Cerebellar nuclear complex (tissue), 1 donor: Measurements from ENCODE around the gene MKRN3.

Experiments used
- DNase-seq, 2 experiments: peaks; one replicate each; lab custom pipeline; 2025; lab: John Stamatoyannopoulos, UW

MKRN3 gene

DNA sequence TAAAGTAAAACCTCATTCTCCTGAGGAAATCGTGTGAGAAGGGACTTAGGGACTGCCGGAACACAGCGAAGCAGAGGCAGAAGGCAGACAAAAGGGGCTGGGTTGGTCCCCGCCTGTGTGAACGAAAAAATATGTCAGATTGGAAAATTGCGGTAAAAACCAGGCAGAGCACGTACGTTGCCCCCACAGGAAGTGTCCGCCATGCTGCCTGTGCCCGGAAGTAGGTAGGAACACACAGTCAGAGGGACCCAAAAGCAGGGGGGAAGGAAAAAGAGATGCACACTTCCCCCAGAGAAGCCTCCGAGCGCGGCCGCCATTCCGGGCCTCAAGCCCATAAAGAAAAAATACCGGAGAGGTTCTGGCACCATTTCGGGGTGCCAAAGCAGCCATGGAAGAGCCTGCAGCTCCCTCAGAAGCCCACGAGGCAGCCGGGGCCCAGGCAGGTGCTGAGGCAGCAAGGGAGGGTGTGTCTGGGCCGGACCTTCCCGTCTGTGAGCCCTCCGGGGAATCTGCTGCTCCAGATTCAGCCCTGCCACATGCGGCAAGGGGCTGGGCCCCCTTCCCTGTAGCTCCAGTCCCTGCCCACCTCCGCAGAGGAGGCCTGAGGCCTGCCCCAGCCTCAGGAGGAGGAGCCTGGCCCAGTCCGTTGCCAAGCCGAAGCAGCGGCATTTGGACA lies at the start of gene MKRN3:
TSS of gene MKRN3 (plus strand) at position 280 of the 676 bp plus-strand sequence. CDS start at position 389, 109 bp downstream.
- no peak for DNase-seq

DNA sequence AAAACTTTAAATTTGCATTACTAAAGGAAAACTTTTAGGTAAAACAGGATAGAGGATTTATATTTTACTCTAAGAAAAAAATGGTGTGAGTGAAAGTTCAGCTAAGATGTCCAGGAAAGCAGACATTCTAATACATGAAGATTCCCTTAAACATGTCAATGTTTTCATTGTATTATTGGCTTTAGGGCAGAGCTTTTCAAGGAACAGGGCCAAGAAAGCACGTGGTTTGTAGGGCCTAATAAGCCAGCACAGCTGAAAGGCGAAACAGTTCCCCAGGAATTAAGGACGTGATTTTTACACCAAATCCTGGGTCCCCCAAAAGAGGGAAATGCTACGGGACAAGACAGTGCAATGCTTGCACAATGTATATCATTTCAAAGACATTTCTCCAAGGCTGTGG lies 48.6 kb upstream of the MKRN3 start:
- DNase-seq: no peak

GRCh38 chr15:23518104-23518503 lies 47.4 kb upstream of the MKRN3 start:
- DNase-seq: no peak

DNA sequence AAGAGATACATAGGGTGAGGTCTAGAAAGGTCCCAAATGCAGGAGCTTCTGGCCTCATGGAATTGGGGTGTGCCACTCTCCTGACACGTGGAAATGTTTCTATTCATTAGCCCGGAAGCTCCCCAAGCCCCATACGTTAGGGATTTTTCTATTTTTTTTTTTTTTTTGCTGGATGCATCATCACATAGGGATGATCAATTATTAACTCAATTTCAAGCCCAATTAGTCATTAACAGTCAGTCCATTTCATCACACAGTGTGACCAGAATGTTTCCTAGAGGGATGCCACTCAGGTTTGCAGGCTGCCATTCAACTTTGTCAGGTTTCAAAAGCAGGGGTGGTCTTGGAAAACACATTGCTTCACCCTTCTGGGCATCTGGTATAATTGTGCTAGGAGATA lies 40.7 kb upstream of the MKRN3 start:
- DNase-seq: no peak

GRCh38 chr15:23529891-23530290 lies 35.6 kb upstream of the MKRN3 start:
- no peak for DNase-seq

DNA sequence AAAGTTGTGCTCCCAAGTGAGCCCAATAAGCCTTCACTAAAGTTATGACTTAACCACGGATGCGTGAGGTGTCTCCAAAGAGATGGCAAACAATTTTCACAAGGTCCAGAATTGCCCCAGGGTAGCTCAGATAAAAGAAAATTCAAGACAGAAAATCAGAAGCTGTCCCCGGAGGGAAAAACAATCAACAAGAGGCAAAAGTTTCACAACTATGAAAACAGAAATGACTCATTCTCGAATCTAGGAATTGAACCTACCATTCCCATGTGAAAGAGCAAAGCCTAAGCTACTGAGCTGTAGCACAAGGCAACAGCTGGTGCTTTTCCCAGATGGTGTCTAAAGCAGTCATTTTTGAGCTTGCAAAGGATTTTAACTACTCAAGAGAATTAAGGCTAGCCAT lies 33.5 kb upstream of the MKRN3 start:
- no peak for DNase-seq

- no peak for DNase-seq
Measured at GRCh38 chr15:23536659-23537058, 28.8 kb upstream of the MKRN3 start.

DNA sequence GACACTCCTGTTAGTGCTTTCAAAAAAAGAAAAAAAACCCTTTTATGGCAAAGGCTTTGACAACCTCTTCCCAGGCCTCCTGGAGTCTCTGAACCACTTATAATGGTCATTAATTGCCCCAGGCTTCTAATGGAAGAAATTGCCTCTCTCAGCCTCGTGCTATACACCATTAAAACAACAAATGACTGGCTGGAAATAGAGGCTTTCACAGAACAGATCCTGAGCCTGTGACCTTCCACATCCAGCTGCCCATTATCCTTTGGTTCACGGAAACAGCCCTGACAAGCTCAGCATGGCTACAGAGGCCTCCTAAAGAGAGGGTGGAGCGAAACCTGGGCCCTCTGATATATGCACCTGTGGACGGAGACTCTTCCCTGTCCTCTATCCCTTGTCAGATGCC lies 26.8 kb upstream of the MKRN3 start:
- DNase-seq: no peak

- DNase-seq: no peak
Measured at GRCh38 chr15:23539892-23540291, 25.6 kb upstream of the MKRN3 start.

GRCh38 chr15:23546158-23546557 lies 19.3 kb upstream of the MKRN3 start:
- DNase-seq: no peak

- DNase-seq: no peak
Measured at GRCh38 chr15:23548071-23548470, 17.4 kb upstream of the MKRN3 start.

- no peak for DNase-seq
Measured at GRCh38 chr15:23561914-23562313, 3.6 kb upstream of the MKRN3 start.

DNA sequence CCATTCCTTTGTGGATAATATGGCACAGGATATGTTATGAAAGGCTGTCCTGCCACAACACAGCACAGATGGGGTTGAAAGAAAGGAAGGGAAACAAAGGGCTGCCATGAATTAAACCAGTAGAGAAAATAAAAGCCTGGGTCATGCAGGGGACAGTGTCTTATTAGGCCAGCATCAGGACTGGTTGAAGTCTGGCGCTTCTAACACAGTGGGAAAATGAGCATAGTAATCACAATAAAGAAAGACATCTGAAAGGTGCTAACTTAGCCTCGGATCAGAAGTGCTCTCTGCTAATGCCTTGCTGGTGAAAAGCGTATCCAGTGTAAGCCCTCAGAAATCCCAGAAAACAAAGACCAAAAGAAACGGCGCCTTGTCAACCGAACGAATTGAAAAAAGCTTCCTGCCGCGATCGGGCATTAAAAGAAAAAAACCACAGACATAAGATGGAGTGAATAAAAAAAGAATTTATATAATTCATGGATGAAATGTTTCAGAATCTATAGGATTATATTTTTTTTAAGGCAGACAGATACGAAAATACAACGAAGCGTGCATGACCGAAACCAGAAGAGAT lies 566 bp upstream of the MKRN3 start:
- no peak for DNase-seq

GRCh38 chr15:23566071-23566554 lies 639 bp downstream of the MKRN3 start:
- no peak for DNase-seq

DNA sequence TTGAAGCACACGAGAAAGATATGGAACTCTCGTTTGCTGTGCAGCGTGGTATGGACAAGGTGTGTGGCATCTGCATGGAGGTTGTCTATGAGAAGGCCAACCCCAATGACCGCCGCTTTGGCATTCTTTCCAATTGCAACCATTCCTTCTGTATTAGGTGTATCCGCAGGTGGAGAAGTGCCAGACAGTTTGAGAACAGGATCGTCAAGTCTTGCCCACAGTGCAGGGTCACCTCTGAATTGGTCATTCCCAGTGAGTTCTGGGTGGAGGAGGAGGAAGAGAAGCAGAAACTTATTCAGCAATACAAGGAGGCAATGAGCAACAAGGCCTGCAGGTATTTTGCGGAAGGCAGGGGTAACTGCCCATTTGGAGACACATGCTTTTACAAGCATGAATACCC lies 1.2 kb downstream of the MKRN3 start:
- DNase-seq: no peak

GRCh38 chr15:23567921-23568320 lies 2.4 kb downstream of the MKRN3 start:
- DNase-seq: no peak

GRCh38 chr15:23569151-23569925 lies 3.9 kb downstream of the MKRN3 start:
- DNase-seq: no peak

- no peak for DNase-seq
Measured at GRCh38 chr15:23570486-23570885, 5.0 kb downstream of the MKRN3 start.

DNA sequence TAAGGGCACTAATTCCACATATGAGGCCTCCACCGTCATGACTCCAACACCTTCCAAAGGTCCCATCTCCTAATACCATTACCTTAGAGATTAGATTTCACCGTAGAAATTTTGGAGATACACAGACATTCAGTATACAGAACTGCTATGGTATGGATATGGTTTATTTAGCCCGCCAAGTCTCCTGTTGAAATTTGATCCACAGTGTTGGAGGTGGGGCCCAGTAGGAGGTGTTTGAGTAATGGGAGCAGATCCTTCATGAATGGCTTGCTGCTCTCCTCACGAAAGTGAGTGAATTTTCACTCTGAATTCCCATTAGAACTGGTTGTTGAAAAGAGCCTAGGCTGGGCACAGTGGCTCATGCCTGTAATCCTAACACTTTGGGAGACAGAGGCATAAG lies 7.4 kb downstream of the MKRN3 start:
- DNase-seq: no peak

GRCh38 chr15:23574742-23575141 lies 9.3 kb downstream of the MKRN3 start:
- no peak for DNase-seq

DNA sequence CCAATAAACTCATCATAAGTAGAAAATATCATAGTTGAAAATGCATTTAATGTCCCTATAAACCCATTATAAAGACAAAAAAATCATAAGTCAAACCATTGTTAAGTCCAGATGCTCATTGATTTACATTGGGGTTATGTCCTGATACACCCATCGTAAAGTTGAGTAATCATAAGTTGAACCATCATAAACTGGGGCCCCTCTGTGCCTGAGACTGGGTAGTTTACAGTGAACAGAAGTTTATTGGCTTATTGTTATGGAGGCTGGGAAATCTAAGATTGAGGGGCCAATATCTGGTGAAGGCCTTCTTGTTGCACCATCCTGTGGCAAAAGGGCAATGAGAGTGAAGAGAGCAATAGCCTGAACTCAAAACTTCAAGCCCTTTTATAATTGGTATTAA lies 10.6 kb downstream of the MKRN3 start:
- no peak for DNase-seq

DNA sequence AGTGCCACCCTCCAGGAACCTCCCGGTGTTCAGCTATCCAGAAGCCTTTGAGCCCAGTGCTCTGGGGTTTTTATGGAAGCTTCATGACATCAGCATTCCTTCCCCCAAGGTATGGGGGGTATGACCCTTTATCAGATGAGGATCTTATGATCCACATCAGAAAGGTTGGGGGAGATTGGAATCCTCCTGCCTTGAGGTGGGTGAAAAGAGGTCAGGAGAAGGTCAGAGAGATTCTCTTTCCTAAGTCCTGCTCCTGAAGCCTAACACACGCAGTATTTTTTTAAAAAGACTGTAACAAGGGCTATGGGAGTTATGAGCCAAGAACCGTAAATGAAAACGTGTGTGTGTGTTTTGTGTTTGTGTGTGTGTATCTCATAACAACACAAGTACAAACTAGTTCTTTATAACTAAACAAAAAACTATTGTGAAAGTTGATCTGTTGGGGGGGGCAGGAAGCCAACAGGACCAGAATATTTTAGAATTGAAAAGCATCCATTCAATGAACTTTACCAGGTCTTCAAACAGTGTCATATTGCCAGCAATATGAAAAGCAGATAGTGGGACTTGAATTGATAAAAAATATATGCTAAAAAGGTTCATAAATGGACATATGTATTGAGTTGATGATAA lies 13.2 kb downstream of the MKRN3 start:
- DNase-seq: no peak

DNA sequence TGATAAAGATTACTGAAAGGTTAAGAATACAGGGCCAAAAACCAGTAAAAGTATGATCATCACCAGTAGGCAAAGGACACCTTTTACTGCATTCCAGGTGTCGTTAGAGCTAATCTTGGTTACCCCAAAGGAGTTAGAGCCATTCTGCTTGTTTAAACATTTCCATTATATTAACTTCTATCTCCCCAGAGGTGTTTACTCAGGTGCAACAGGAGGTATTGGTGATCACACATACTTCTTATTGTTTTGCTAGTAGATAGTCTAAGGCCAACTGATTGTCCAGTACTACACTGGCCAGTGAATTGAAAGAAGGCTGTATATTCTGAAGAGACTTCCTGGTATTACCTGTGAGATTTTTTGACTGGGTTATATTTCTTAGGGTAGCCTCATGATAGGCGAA lies 22.8 kb downstream of the MKRN3 start:
- DNase-seq: no peak
